ENCODE measurements around the gene ULK3. TPM values are rescaled to one million over a fixed set of nuclear protein-coding genes. Genes with fewer than 3 reads are reported as not detected.

The ULK3 gene, protein sequence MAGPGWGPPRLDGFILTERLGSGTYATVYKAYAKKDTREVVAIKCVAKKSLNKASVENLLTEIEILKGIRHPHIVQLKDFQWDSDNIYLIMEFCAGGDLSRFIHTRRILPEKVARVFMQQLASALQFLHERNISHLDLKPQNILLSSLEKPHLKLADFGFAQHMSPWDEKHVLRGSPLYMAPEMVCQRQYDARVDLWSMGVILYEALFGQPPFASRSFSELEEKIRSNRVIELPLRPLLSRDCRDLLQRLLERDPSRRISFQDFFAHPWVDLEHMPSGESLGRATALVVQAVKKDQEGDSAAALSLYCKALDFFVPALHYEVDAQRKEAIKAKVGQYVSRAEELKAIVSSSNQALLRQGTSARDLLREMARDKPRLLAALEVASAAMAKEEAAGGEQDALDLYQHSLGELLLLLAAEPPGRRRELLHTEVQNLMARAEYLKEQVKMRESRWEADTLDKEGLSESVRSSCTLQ
- 27.9 to 41.0 TPM (median 38.2 TPM) in 5 replicates for total RNA-seq (2022; extraction: Qiagen RNA extraction)

DNA sequence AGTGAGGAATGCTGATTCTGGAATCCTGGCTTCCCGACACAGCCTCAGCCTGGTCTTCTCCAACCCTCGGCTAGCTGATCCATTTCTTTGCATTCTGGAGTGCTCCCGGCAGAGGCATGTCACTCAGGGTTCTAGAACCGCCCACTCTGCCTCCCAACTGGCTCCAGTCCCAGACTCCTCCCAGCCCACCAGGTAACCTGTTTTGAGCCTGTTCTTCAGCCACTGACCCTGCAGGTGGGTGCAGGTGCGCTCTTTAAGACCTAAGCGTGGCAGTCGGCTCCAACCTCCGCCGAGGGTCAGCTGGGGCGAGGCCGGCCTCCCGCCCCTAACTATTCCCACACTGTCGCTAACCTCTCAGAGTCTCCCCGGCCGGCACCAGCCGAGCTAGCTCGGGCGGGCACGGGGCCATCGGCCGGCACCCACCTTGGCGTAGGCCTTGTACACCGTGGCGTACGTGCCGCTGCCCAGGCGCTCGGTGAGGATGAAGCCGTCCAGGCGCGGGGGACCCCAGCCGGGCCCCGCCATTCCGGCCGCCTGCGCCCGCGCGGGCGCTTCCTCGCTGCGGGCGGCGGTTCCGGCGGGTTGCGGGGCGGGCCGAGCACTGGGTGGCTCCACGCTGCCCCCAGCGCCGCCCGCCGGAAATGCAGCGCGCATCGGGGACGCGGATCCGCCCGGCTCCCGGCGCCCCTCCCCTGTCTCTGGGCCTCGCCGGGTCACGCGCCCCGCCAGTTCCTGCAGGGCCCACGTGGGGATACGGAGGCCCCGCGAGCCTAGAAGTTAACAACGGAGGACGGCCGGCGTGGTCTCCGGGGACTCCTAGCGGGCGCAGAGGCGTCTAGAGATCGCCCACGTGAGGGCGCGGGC lies at the start of gene ULK3:
Gene ULK3, minus strand, starts transcription at position 576 of the 864 bp plus-strand sequence. Its CDS starts 51 bp downstream, at position 525.

DNA sequence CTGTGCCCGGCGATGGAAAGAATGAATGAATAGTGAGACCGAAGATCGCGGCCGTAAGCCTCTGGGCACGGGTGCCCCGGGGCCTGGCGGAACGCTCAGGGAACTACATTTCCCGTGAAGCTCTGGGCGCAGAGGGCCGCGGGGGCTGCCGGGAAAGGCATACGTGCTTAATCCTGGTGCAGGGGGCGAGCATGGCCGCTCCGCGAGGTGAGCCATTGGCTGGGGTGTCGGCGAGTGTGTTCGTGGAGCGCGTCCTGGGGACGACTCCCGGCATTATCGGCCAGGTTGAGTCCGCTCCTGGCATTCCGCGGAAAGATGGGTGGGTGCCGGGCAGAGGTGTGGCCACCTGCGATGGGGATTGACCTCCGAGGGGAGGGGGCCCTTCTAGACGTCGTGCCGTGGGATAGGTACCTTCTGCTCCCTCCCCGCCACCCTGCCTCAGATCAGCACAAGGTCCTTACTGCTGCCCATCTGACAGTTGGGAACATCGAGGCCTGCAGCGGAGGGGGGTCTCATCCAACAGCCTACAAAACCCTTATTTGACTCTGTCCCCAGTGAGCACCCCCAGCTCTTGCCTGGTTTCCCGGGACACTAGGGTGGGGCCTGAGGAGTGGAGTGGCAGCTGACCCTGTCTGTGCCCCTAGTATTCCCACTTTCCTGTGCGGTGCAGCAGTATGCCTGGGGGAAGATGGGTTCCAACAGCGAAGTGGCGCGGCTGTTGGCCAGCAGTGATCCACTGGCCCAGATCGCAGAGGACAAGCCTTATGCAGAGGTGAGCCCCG lies 47.1 kb upstream of the ULK3 start, which contains the start of gene MPI:
Gene MPI, plus strand, starts transcription at position 160 of the 782 bp plus-strand sequence. Its CDS starts 32 bp downstream, at position 192.

DNA sequence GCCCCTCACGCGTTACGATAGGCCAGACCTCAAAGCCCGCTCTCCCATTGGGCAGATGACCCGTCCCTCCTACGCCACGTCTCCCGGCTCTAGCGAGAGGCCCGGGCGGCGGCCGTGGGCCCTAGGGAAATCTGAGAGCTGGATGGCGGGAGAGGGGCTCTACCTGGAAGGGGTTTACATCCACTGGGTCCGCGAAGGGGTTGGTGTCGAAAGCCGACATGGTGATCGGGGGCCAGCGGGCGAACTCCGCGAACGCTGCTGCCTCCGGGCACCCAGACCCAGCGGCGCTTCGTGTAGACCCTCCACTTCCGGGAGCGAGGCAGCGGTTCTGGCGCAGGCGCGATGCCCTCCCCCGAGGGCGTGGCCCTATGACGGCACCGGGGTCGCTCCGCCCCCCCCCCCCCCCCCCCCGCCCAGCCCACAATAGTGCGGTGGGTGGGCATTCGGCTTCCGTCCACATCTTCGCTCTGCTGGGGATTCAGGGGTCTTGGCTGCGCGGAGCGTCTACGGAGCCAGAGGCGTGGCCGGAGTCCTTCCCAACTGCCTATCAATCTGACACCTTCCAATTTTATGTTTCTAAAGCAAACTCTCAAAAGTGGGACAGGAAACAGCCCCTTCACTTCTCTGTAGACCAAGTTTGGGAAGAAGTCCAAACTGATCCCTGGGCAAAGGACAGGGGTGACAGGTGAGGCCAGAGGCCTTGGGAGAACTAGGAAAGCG lies 30.2 kb upstream of the ULK3 start, which contains the start of gene SCAMP2:
Gene SCAMP2, minus strand, starts transcription at position 330 of the 720 bp plus-strand sequence. Its CDS starts 110 bp downstream, at position 220.

DNA sequence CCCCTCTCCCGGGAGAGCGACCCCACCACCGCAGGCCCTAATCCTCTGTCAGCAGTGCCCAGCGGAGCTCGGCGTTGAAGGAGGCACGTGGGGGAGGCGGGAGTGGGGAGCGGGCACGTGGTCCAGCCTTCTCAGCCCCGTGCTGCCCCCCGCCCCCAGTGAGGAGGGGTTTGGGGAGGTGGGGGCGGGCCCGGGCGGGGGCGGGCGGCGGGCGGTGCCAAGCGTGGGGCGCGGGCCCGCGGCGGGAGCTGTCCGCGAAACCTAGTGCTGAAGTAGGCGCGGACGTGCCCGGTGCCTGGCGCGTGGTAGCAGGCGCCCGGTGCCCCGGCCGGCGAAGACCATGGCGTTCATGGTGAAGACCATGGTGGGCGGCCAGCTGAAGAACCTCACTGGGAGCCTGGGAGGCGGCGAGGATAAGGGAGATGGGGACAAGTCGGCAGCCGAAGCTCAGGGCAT lies 16.6 kb downstream of the ULK3 start, which contains the start of gene CPLX3:
Gene CPLX3, plus strand, starts transcription at position 264 of the 456 bp plus-strand sequence. Its CDS starts 77 bp downstream, at position 341.

DNA sequence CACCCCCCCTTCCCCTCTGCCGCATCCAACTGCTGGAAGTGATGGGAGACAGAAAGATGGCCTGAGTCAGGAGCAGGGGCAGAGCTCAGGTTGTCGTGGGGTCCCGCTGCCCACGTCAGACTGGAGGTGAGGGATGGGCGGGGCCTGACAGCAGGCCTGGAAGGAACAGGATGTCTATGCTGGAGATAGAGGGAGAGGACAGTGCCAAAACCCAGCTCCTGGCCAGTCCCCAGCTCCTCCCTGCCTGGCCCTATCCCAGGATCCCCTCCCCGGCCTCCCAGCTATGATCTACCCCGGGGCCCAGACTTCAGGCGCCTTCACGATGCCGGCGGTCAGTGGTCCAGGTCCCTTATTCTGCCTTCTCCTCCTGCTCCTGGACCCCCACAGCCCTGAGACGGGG lies 30.4 kb downstream of the ULK3 start, which contains the start of gene LMAN1L:
Gene LMAN1L, plus strand, starts transcription at position 303 of the 400 bp plus-strand sequence. Its CDS starts 20 bp downstream, at position 323.

Other genes with a start within 250 kb of the ULK3 start
- 33.3 to 47.6 TPM (median 36.3 TPM) in 5 replicates for gene CLK3, start 227.3 kb downstream of the ULK3 start, total RNA-seq (2022; extraction: Qiagen RNA extraction)
- gene EDC3, start 147.1 kb downstream of the ULK3 start, total RNA-seq (2022; extraction: Qiagen RNA extraction), result 17.9 to 20.7 TPM (median 18.9 TPM) in 5 replicates
- gene CYP1A1, start 117.6 kb downstream of the ULK3 start, total RNA-seq (2022; extraction: Qiagen RNA extraction), result 1.3 to 2.5 TPM (median 2.0 TPM) in 5 replicates
- gene CYP1A2, start 94.3 kb downstream of the ULK3 start, total RNA-seq (2022; extraction: Qiagen RNA extraction), result not detected in 5 replicates
- gene CSK, start 61.1 kb downstream of the ULK3 start, total RNA-seq (2022; extraction: Qiagen RNA extraction), result 59.2 to 70.7 TPM (median 66.3 TPM) in 5 replicates
- gene LMAN1L, start 30.3 kb downstream of the ULK3 start, total RNA-seq (2022; extraction: Qiagen RNA extraction), result 0.03 to 0.08 TPM (median 0.08 TPM) in 3 of 5 replicates, not detected in the others
- 0.05 to 0.06 TPM in 2 of 5 replicates, not detected in the others for gene CPLX3, start 16.5 kb downstream of the ULK3 start, total RNA-seq (2022; extraction: Qiagen RNA extraction)
- 55.2 to 69.3 TPM (median 66.6 TPM) in 5 replicates for gene SCAMP2, start 30.2 kb upstream of the ULK3 start, total RNA-seq (2022; extraction: Qiagen RNA extraction)
- gene MPI, start 46.9 kb upstream of the ULK3 start, total RNA-seq (2022; extraction: Qiagen RNA extraction), result 28.0 to 35.2 TPM (median 32.6 TPM) in 5 replicates
- gene FAM219B, start 63.7 kb upstream of the ULK3 start, total RNA-seq (2022; extraction: Qiagen RNA extraction), result 30.0 to 41.1 TPM (median 38.4 TPM) in 5 replicates
- 505 to 615 TPM (median 535 TPM) in 5 replicates for gene COX5A, start 94.9 kb upstream of the ULK3 start, total RNA-seq (2022; extraction: Qiagen RNA extraction)
- 18.6 to 29.7 TPM (median 27.3 TPM) in 5 replicates for gene RPP25, start 113.6 kb upstream of the ULK3 start, total RNA-seq (2022; extraction: Qiagen RNA extraction)
- 11.8 to 15.0 TPM (median 14.3 TPM) in 5 replicates for gene SCAMP5, start 152.4 kb upstream of the ULK3 start, total RNA-seq (2022; extraction: Qiagen RNA extraction)
- gene PPCDC, start 180.4 kb upstream of the ULK3 start, total RNA-seq (2022; extraction: Qiagen RNA extraction), result 16.2 to 22.0 TPM (median 19.9 TPM) in 5 replicates